Measurements from ENCODE around the gene TAL1. TPM values are rescaled to one million over a fixed set of nuclear protein-coding genes. Genes with fewer than 3 reads are reported as not detected.
"Not testable (repeated sequence)": the region's sequence is repeated elsewhere in the genome, so short reads cannot be mapped to it uniquely, and the experiment has no call there.

The TAL1 gene
- polyA plus RNA-seq, 1 of the 3 experiments (the other 2 are of a cell fraction) = not detected

DNA sequence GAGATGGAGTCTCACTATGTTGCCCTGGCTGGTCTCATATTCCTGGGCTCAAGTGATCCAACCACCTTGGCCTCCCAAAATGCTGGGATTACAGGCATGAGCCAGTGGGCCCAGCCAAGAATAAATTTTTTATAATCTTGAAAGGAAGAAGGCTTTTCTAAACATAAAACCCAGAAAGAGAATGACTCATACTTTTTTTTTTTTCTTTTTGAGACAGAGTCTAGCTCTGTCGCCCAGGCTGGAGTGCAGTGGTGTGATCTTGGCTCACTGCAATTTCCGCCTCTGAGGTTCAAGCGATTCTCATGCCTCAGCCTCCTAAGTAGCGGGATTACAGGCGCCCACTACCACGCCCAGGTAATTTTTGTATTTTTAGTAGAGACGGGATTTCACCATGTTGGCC is 43.8 kb upstream of the TAL1 start:
- H3K79me2 ChIP-seq (ENCODE audit: insufficient read depth) = peaks cover 62% of the 10 kb centered on the region
- peaks cover 25 to 31% of the 10 kb centered on the region in 2 experiments for H3K36me3 ChIP-seq (replicated peaks in 1 of 2; ENCODE audit: control insufficient read depth in 1 of 2, insufficient read depth in 2 of 2, low read length in 1 of 2)
- H3K9me3 ChIP-seq; H3K4me2 ChIP-seq; H3K27me3 ChIP-seq (ENCODE audit: insufficient read depth); POLR2A ChIA-PET; H3K9me2 ChIP-seq; H3K27ac ChIP-seq (ENCODE audit: low read depth in 2 of 2, low read length in 1 of 2); H3K4me1 ChIP-seq (ENCODE audit: control insufficient read depth in 1 of 2, insufficient read depth in 2 of 2, low read depth in 1 of 2, low read length in 1 of 2); H3F3A ChIP-seq (replicated peaks; ENCODE audit: insufficient read depth); DNase-seq; H3K4me3 ChIP-seq (ENCODE audit: low read depth in 2 of 2, low read length in 1 of 2); H4K20me1 ChIP-seq (ENCODE audit: insufficient read depth); H3K9ac ChIP-seq; H2AFZ ChIP-seq (ENCODE audit: low read depth): not testable (repeated sequence)
- CTCF ChIA-PET = interaction anchor here (2.5 kb wide), 1 partner anchor 13 kb away, joined by 18 read pairs; no protein-coding TSS in a partner anchor
- TF ChIP-seq FOSL2 (IDR thresholded peaks at IDR 0.05; ENCODE audit: borderline replicate concordance, low read depth) = peak; percentile 6; the same call in 1 of the 2 replicates
- 91% methylated on average over 7 of the region's 7 CpGs for WGBS (ENCODE audit: low lambda C conversion rate)

DNA sequence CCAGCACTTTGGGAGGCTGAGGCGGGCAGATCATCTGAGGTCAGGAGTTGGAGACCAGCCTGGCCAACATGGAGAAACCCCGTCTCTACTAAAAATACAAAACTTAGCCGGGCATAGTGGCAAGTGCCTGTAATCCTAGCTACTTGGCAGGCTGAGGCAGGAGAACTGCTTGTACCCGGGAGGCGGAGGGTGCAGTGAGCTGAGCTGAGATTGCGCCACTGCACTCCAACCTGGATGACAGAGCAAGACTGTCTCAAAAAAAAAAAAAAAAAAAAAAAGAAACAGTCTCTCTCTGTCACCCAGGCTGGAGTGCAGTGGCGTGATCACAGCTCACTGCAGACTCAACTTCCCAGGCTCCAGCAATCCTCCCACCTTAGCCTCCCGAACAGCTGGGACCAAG is 33.5 kb upstream of the TAL1 start:
- POLR2A ChIA-PET; DNase-seq; H3K79me2 ChIP-seq (ENCODE audit: insufficient read depth); H3K27me3 ChIP-seq (ENCODE audit: insufficient read depth); H3K27ac ChIP-seq (ENCODE audit: low read depth in 2 of 2, low read length in 1 of 2); H3K4me2 ChIP-seq; H3K4me1 ChIP-seq (ENCODE audit: control insufficient read depth in 1 of 2, insufficient read depth in 2 of 2, low read depth in 1 of 2, low read length in 1 of 2); H4K20me1 ChIP-seq (ENCODE audit: insufficient read depth); H3K9me3 ChIP-seq; H3K9ac ChIP-seq; H3F3A ChIP-seq (replicated peaks; ENCODE audit: insufficient read depth); H3K4me3 ChIP-seq (ENCODE audit: low read depth in 2 of 2, low read length in 1 of 2); H2AFZ ChIP-seq (ENCODE audit: low read depth); H3K9me2 ChIP-seq: not testable (repeated sequence)
- peaks cover 17 to 27% of the 10 kb centered on the region in 2 experiments for H3K36me3 ChIP-seq (replicated peaks in 1 of 2; ENCODE audit: control insufficient read depth in 1 of 2, insufficient read depth in 2 of 2, low read length in 1 of 2)
- CTCF ChIA-PET = interaction anchor here (1.1 kb wide), 1 partner anchor 72 kb away, joined by 3 read pairs; no protein-coding TSS in a partner anchor
- WGBS (ENCODE audit: low lambda C conversion rate) = 90% methylated on average over 8 of the region's 8 CpGs

DNA sequence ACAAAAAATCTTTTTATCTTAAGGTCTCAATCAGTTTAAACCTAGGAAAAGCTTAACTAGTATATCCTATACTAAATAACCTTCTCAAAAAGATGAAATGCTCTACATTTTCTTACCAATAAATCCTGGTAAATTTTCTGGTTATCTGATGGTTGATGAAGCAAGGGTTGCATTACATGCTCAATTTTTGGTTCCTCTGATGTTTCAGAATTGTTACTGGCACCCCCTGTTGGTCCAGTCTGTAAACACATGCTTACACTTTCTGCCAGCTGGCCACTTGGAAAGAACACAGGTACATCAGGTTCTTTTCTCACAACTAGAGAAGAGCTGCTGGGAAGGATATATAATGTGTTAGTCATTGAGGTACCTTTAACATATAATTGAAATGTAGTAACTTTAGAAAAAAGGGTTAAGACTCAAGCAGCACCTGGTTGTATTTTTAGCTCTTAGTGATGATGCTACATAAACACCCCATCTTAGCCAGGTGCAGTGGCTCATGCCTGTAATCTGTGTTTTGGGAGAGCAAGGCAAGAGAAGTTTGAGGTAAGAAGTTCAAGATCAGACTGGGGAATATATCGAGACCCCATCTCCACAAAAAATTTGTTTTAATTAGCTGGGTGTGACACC is 30.9 kb upstream of the TAL1 start:
- Histone ChIP-seq H3K4me3 (ENCODE audit: low read depth in 2 of 2, low read length in 1 of 2) (peak overlapping the region in 1 of 2 experiments; percentile 23; a peak in 1 of 4 replicates), H3K27ac (ENCODE audit: low read depth in 2 of 2, low read length in 1 of 2) (no peak overlapping the region), H3K36me3 (replicated peaks in 1 of 2; ENCODE audit: control insufficient read depth in 1 of 2, insufficient read depth in 2 of 2, low read length in 1 of 2) (peaks cover 15 to 19% of the 10 kb centered on the region in 2 experiments), H2AFZ (ENCODE audit: low read depth) (no peak overlapping the region), H3F3A (replicated peaks; ENCODE audit: insufficient read depth) (peaks cover 3% of the 10 kb centered on the region), H3K4me2 (no peak overlapping the region), H3K9me3 (no peaks in the 10 kb centered on the region), H3K4me1 (ENCODE audit: control insufficient read depth in 1 of 2, insufficient read depth in 2 of 2, low read depth in 1 of 2, low read length in 1 of 2) (no peaks in the 10 kb centered on the region), H3K9ac (no peak overlapping the region), H3K79me2 (ENCODE audit: insufficient read depth) (no peaks in the 10 kb centered on the region; the same call in 1 of the 2 replicates), H3K27me3 (ENCODE audit: insufficient read depth) (no peaks in the 10 kb centered on the region), H4K20me1 (ENCODE audit: insufficient read depth) (no peaks in the 10 kb centered on the region), H3K9me2 (no peaks in the 10 kb centered on the region)
- ChIA-PET POLR2A (interaction anchor here (0.6 kb wide), 1 partner anchor 47 kb away, joined by 3 read pairs; no protein-coding TSS in a partner anchor), CTCF (interaction anchor here (0.6 to 4.9 kb wide), 37 partner anchors 9 to 161 kb away, joined by 3 to 59 read pairs (median 5); partner anchors contain the start of genes PDZK1IP1 and STIL)
- DNase-seq = peak; percentile 55
- peak; percentile 56 for TF ChIP-seq SMC3 (IDR thresholded peaks at IDR 0.05; ENCODE audit: low read depth, low read length)
- TF ChIP-seq RXRA (IDR thresholded peaks at IDR 0.05; ENCODE audit: borderline replicate concordance, low read depth) = no peak
- peak; percentile 60 for TF ChIP-seq RAD21 (IDR thresholded peaks at IDR 0.05; ENCODE audit: low read length)
- no peak for TF ChIP-seq MXI1 (IDR thresholded peaks at IDR 0.05; ENCODE audit: low read depth, low read length)
- TF ChIP-seq POLR2AphosphoS5 (IDR thresholded peaks at IDR 0.05; ENCODE audit: low read depth, low read length) = no peak
- TF ChIP-seq, protein P1, sequence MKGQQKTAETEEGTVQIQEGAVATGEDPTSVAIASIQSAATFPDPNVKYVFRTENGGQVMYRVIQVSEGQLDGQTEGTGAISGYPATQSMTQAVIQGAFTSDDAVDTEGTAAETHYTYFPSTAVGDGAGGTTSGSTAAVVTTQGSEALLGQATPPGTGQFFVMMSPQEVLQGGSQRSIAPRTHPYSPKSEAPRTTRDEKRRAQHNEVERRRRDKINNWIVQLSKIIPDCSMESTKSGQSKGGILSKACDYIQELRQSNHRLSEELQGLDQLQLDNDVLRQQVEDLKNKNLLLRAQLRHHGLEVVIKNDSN (IDR thresholded peaks at IDR 0.05; ENCODE audit: borderline replicate concordance, low read depth) = no peak
- no peak for TF ChIP-seq FOSL2 (IDR thresholded peaks at IDR 0.05; ENCODE audit: borderline replicate concordance, low read depth)
- no peak for TF ChIP-seq YY1 (IDR thresholded peaks at IDR 0.05; ENCODE audit: low read depth)
- TF ChIP-seq, protein P2, sequence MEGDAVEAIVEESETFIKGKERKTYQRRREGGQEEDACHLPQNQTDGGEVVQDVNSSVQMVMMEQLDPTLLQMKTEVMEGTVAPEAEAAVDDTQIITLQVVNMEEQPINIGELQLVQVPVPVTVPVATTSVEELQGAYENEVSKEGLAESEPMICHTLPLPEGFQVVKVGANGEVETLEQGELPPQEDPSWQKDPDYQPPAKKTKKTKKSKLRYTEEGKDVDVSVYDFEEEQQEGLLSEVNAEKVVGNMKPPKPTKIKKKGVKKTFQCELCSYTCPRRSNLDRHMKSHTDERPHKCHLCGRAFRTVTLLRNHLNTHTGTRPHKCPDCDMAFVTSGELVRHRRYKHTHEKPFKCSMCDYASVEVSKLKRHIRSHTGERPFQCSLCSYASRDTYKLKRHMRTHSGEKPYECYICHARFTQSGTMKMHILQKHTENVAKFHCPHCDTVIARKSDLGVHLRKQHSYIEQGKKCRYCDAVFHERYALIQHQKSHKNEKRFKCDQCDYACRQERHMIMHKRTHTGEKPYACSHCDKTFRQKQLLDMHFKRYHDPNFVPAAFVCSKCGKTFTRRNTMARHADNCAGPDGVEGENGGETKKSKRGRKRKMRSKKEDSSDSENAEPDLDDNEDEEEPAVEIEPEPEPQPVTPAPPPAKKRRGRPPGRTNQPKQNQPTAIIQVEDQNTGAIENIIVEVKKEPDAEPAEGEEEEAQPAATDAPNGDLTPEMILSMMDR (IDR thresholded peaks at IDR 0.05) = peak; percentile 74
- TF ChIP-seq NFIC (IDR thresholded peaks at IDR 0.05; ENCODE audit: borderline replicate concordance) = no peak
- 93% methylated on average over 1 of the region's 1 CpG for WGBS (ENCODE audit: low lambda C conversion rate)

All from SK-N-SH (cell line).